Neural progenitor cell (in vitro differentiated cells): Measurements from ENCODE around the gene PDIA2. TPM values are rescaled to one million over a fixed set of nuclear protein-coding genes. Genes with fewer than 3 reads are reported as not detected.

ENCODE experiments used
- DNase-seq: peaks from one replicate; pipeline ENCODE4 v3.0.0-alpha.2; 2016; ENCODE audit warnings: low spot score
- H2AFZ ChIP-seq: fragments of 200-600 bp; sonication (generic); replicated peaks from 2 replicates; pipeline ENCODE4 v1.6.1; 2016; ENCODE audit warnings: antibody characterized with exemption
- H3F3A ChIP-seq: fragments of 200-600 bp; sonication (generic); 2 replicates; pipeline ENCODE4 v1.6.1; 2016; ENCODE audit warnings: antibody characterized with exemption, low read depth
- H3K27ac ChIP-seq: fragments of 200-600 bp; sonication (generic); 2 replicates; pipeline ENCODE4 v1.5.1; 2016; ENCODE audit warnings: mild to moderate bottlenecking
- H3K27me3 ChIP-seq: fragments of 200-600 bp; sonication (generic); 2 replicates; pipeline ENCODE4 v1.6.1; 2016; ENCODE audit warnings: mild to moderate bottlenecking, moderate library complexity
- H3K36me3 ChIP-seq: fragments of 200-600 bp; sonication (generic); 2 replicates; pipeline ENCODE4 v1.5.1; 2016
- H3K4me1 ChIP-seq: fragments of 200-600 bp; sonication (generic); 2 replicates; pipeline ENCODE4 v1.6.1; 2016; ENCODE audit warnings: mixed run types
- H3K4me2 ChIP-seq: fragments of 200-600 bp; sonication (generic); 2 replicates; pipeline ENCODE4 v1.6.1; 2016
- H3K4me3 ChIP-seq: fragments of 200-600 bp; sonication (generic); 2 replicates; pipeline ENCODE4 v1.5.1; 2016
- H3K79me2 ChIP-seq: fragments of 200-600 bp; sonication (generic); 2 replicates; pipeline ENCODE4 v1.6.1; 2016; ENCODE audit warnings: low read depth
- H3K9ac ChIP-seq: fragments of 200-600 bp; sonication (generic); 2 replicates; pipeline ENCODE4 v1.6.1; 2016
- H3K9me3 ChIP-seq: fragments of 200-600 bp; sonication (generic); 2 replicates; pipeline ENCODE4 v1.5.1; 2016; ENCODE audit warnings: low read depth
- H4K20me1 ChIP-seq: fragments of 200-600 bp; sonication (generic); 2 replicates; pipeline ENCODE4 v1.6.1; 2016; ENCODE audit warnings: low read depth
- H3K27ac Mint-ChIP-seq: 3 replicates; pipeline ENCODE4 v1.8.0; 2021; ENCODE audit warnings: mixed read lengths
- H3K27me3 Mint-ChIP-seq: 2 replicates; pipeline ENCODE4 v1.8.0; 2022; ENCODE audit warnings: low read depth, mild to moderate bottlenecking, inconsistent platforms, moderate library complexity, mixed read lengths; ENCODE audit not compliant: insufficient read depth
- H3K36me3 Mint-ChIP-seq: 3 replicates; pipeline ENCODE4 v1.8.0; 2021; ENCODE audit warnings: mixed read lengths
- H3K4me1 Mint-ChIP-seq: 3 replicates; pipeline ENCODE4 v1.8.0; 2021; ENCODE audit warnings: mixed read lengths
- H3K4me3 Mint-ChIP-seq: 3 replicates; pipeline ENCODE4 v1.8.0; 2021; ENCODE audit warnings: mild to moderate bottlenecking, moderate library complexity, mixed read lengths
- H3K9me3 Mint-ChIP-seq: 3 replicates; pipeline ENCODE4 v1.8.0; 2020; ENCODE audit warnings: mixed read lengths
- EZH2 ChIP-seq: fragments of 200-600 bp; sonication (generic); IDR thresholded peaks from 2 replicates; pipeline ENCODE4 v1.6.1; 2017; ENCODE audit warnings: antibody characterized with exemption, mild to moderate bottlenecking, moderate library complexity
- EZH2phosphoT487 ChIP-seq: fragments of 200-600 bp; sonication (generic); IDR thresholded peaks from 2 replicates; pipeline ENCODE4 v1.6.1; 2017; ENCODE audit warnings: antibody characterized with exemption
- total RNA-seq: library from RNA; depleted of rRNA; stranded (reverse); fragments of >200 nt; gene quantifications from 2 replicates; pipeline ENCODE4 v1.2.3, GENCODE V29; 2015; ENCODE audit warnings: low replicate concordance
- TF ChIP-seq, protein P1 (sequence below): fragments of 200-600 bp; sonication (generic); IDR thresholded peaks from 2 replicates; pipeline ENCODE4 v1.5.1; 2017; ENCODE audit warnings: antibody characterized with exemption, mild to moderate bottlenecking

PDIA2 gene
- total RNA-seq, 1 donor from 2014 or later = not detected

DNA sequence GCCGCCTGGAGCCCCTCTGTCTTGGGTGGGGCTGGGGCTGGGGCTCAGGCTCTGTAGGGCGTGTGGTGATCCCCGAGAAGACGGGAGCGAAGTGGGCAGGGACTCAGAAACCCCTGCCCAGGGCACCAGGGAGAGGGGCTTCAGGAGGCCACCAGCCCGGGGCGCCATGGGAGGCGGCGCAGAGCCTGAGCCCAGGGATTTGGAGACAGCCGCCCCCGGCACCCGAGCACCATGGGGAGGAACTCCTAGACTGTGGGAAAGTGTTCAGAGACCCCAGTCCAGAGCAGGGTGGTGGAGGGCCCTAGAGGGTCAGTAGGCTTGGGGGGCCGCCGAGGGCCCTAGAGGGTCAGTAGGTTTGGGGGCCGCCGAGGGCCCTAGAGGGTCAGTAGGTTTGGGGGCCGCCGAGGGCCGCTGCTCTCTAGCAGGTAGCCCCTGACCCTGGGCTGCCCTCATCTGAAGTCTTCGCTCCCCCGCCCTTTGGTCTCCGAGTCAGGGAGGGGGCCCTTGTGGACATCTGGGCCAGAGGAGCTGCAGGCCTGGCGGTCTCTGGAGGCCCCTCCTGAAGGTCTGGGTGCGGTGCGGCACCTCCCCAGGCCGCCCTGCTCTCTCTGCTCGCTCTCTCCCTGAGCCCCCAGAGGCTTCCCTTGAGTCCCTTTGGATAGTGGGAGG lies 1.8 kb upstream of the PDIA2 start:
- Histone ChIP-seq H3K4me3 (peak overlapping the region; percentile 72), H4K20me1 (peaks cover 11% of the 10 kb centered on the region), H3K9me3 (no peaks in the 10 kb centered on the region), H3K4me1 (peaks cover 11% of the 10 kb centered on the region), H3K36me3 (no peaks in the 10 kb centered on the region), H3K4me2 (peak overlapping the region; percentile 99), H3K79me2 (no peaks in the 10 kb centered on the region), H3K9ac (no peak overlapping the region), H2AFZ (peak overlapping the region; percentile 89), H3K27ac (no peak overlapping the region), H3K27me3 (peaks cover 62% of the 10 kb centered on the region), H3F3A (peaks cover 18% of the 10 kb centered on the region)
- peak; percentile 32 for DNase-seq
- Mint-ChIP-seq H3K4me3 (peak overlapping the region; percentile 64), H3K36me3 (no peaks in the 10 kb centered on the region), H3K27me3 (peaks cover 19% of the 10 kb centered on the region), H3K27ac (no peak overlapping the region), H3K4me1 (peaks cover 3% of the 10 kb centered on the region), H3K9me3 (no peaks in the 10 kb centered on the region)
- no peak for TF ChIP-seq EZH2
- TF ChIP-seq, protein P1, sequence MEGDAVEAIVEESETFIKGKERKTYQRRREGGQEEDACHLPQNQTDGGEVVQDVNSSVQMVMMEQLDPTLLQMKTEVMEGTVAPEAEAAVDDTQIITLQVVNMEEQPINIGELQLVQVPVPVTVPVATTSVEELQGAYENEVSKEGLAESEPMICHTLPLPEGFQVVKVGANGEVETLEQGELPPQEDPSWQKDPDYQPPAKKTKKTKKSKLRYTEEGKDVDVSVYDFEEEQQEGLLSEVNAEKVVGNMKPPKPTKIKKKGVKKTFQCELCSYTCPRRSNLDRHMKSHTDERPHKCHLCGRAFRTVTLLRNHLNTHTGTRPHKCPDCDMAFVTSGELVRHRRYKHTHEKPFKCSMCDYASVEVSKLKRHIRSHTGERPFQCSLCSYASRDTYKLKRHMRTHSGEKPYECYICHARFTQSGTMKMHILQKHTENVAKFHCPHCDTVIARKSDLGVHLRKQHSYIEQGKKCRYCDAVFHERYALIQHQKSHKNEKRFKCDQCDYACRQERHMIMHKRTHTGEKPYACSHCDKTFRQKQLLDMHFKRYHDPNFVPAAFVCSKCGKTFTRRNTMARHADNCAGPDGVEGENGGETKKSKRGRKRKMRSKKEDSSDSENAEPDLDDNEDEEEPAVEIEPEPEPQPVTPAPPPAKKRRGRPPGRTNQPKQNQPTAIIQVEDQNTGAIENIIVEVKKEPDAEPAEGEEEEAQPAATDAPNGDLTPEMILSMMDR = no peak
- TF ChIP-seq EZH2phosphoT487 = no peak

GRCh38 chr16:281660-282255 lies 1.2 kb upstream of the PDIA2 start:
- Histone ChIP-seq H3K4me3 (no peak overlapping the region), H3K27me3 (peaks cover 56% of the 10 kb centered on the region), H3K9ac (no peak overlapping the region)

DNA sequence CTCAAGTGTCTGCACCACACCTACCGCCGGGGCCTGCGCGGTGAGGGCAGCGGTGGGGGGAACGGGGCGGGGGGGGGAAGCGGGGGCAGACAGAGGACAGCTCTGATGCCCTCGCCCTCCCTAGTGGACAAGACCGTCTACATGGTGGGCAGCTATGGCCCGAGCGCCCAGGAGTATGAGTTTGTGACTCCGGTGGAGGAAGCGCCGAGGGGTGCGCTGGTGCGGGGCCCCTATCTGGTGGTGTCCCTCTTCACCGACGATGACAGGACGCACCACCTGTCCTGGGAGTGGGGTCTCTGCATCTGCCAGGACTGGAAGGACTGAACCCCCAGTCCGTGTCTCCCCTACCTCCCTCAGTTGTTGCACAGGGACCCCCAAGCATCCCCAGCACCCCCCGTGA lies 473 bp upstream of the PDIA2 start:
- Mint-ChIP-seq H3K4me1 (peaks cover 3% of the 10 kb centered on the region), H3K9me3 (peaks cover 3% of the 10 kb centered on the region), H3K4me3 (no peak overlapping the region), H3K27me3 (peaks cover 9% of the 10 kb centered on the region), H3K36me3 (peaks cover 6% of the 10 kb centered on the region), H3K27ac (no peak overlapping the region)
- peaks cover 48% of the 10 kb centered on the region for H3K27me3 ChIP-seq
- H3K9me3 ChIP-seq = no peaks in the 10 kb centered on the region
- H3F3A ChIP-seq = peaks cover 18% of the 10 kb centered on the region
- H3K9ac ChIP-seq = no peak overlapping the region
- peaks cover 11% of the 10 kb centered on the region for H3K4me1 ChIP-seq
- no peaks in the 10 kb centered on the region for H3K36me3 ChIP-seq
- H3K4me2 ChIP-seq = no peak overlapping the region
- H3K27ac ChIP-seq = no peak overlapping the region
- no peaks in the 10 kb centered on the region for H3K79me2 ChIP-seq
- H3K4me3 ChIP-seq = no peak overlapping the region
- H2AFZ ChIP-seq = no peak overlapping the region
- DNase-seq = no peak
- peaks cover 11% of the 10 kb centered on the region for H4K20me1 ChIP-seq
- TF ChIP-seq EZH2phosphoT487 = no peak
- no peak for TF ChIP-seq EZH2
- TF ChIP-seq, protein P1 = no peak

More at GRCh38 chr16:281660-282255, 1.2 kb upstream of the PDIA2 start:
- H3K79me2 ChIP-seq = no peaks in the 10 kb centered on the region
- no peak overlapping the region for H2AFZ ChIP-seq
- no peaks in the 10 kb centered on the region for H3K9me3 ChIP-seq
- peaks cover 11% of the 10 kb centered on the region for H3K4me1 ChIP-seq
- peaks cover 17% of the 10 kb centered on the region for H3K27me3 Mint-ChIP-seq
- no peak overlapping the region for H3K27ac Mint-ChIP-seq
- no peak overlapping the region for H3K4me3 Mint-ChIP-seq
- no peaks in the 10 kb centered on the region for H3K36me3 ChIP-seq
- H3K4me2 ChIP-seq = no peak overlapping the region
- H4K20me1 ChIP-seq = peaks cover 11% of the 10 kb centered on the region
- no peak overlapping the region for H3K27ac ChIP-seq
- H3K36me3 Mint-ChIP-seq = peaks cover 4% of the 10 kb centered on the region
- TF ChIP-seq, protein P1 = no peak
- no peak for TF ChIP-seq EZH2phosphoT487
- no peak for TF ChIP-seq EZH2
- peaks cover 3% of the 10 kb centered on the region for H3K4me1 Mint-ChIP-seq
- peaks cover 3% of the 10 kb centered on the region for H3K9me3 Mint-ChIP-seq
- DNase-seq = no peak
- H3F3A ChIP-seq = peaks cover 18% of the 10 kb centered on the region
